GM19467 (cell line): Measurements from ENCODE around the gene GPATCH3.
A peak's percentile ranks its signal among the peaks of the same experiment; 100 is the strongest.
"Not testable (repeated sequence)": the region's sequence is repeated elsewhere in the genome, so short reads cannot be mapped to it uniquely, and the experiment has no call there.

ENCODE experiments used
- ATAC-seq: cut with Tn5 transposase; IDR thresholded peaks from one replicate; pipeline ENCODE4 v1.9.1; 2021; ENCODE audit warnings: mild to moderate bottlenecking, moderate library complexity; ENCODE audit not compliant: unreplicated experiment

The GPATCH3 gene

DNA sequence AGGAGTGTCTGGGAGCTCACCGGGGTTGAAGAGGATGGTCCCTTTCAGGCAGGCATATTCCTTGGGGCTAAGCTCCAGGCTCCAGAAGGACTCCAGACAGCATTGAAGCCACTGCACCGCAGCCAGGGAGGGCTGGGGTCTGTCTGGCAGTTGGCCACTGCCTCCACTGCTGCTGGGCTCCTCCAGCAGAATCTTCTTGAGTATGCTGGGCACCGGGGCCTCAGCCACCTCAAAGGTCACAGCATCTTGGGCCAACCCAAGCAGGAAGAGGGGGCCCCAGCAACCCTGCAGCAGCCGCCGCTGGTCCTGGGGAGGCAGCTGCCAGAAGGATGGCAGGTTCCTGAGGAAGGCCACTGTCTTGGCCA, 13.1 kb upstream of the GPATCH3 start:
- no peak for ATAC-seq

DNA sequence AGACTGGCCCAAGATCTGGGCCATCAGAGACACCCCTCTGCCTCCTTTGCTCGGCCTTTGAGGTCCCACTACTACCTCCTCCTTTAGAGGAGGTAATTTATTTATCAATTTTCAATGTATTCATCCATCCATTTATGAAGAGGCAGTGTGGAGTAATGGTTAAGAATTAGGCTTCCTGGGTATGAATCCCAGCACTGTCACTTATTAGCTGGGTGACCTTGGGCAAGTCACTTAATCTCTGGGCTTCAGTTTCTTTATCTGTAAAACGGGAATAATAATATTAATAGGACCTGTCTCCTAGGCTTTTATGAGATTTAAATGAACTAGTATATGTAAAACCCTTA, 11.9 kb upstream of the GPATCH3 start:
- ATAC-seq: no peak

- no peak for ATAC-seq
These were observed 11.3 kb upstream of the GPATCH3 start for GRCh38 chr1:26911399-26912146.

- ATAC-seq: no peak
These were observed 10.3 kb upstream of the GPATCH3 start for GRCh38 chr1:26910343-26911160.

DNA sequence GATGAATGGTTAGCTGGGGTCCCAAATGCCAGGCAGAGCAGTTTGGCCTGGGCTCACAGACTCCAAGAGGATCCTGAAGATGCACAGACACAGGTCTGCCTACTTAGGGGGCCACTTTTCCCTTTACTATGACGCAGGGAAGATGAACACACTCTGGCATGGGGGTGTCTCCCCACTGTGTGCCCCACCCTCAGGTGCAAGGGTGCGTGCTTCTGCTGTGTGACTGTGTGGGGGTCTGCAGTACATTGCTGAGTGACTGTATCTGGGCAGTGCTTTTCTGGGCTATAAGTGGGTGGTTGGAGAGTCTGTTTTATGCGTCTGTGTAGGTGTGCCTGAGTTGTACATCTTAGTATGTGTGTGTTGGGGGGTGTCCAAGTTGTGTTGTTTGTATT, 9.7 kb upstream of the GPATCH3 start:
- ATAC-seq: no peak

- no peak for ATAC-seq
These were observed 7.0 kb upstream of the GPATCH3 start for GRCh38 chr1:26907071-26907917.

GRCh38 chr1:26900815-26901511, 696 bp upstream of the GPATCH3 start:
- ATAC-seq: no peak

GRCh38 chr1:26897351-26897750, 2.9 kb downstream of the GPATCH3 start:
- ATAC-seq: no peak

DNA sequence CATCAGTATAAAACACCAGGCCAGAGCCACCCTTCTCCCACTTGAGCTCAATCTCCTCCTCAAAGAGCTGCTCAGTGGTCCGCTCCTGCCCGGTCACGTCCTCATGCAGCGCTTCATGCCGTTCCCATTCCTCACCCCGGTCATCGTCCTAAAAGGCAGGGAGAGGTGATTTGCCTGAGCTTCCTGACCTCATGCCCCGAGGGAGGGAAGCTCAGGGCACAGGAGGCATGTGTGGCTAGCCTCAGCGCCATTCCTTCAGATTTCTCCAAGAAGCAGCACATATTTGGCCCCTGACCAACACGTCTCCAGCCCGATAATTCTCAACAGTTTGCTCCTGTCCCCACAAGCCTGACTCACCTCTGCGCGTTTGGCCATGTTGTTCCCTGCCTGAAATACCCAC, 6.0 kb downstream of the GPATCH3 start:
- no peak for ATAC-seq

DNA sequence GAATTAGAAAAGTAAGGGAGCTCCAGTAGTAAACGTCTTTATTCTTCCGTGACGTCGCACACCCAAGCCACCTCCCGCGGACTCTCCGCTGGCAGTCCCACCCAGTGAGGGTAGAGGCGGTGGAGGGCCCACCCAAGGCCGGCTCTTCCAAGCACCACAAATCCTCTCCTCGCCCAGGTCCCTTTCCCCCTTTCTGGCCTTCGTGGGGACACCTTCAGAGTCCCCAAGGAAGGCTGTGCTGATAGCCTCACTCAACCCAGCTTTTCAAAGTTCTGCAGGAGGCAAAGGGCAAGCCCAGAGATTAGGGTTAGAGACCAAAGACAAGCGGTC, 9.8 kb downstream of the GPATCH3 start:
- ATAC-seq: no peak

- peak; percentile 84 for ATAC-seq
These were observed 10.5 kb downstream of the GPATCH3 start, which contains the start of gene GPN2 for GRCh38 chr1:26889551-26890466. Gene GPN2, minus strand, starts transcription at chr1:26890283. Its CDS starts 187 bp downstream, at chr1:26890096.

- no peak for ATAC-seq
These were observed 12.0 kb downstream of the GPATCH3 start for GRCh38 chr1:26888231-26888630.

DNA sequence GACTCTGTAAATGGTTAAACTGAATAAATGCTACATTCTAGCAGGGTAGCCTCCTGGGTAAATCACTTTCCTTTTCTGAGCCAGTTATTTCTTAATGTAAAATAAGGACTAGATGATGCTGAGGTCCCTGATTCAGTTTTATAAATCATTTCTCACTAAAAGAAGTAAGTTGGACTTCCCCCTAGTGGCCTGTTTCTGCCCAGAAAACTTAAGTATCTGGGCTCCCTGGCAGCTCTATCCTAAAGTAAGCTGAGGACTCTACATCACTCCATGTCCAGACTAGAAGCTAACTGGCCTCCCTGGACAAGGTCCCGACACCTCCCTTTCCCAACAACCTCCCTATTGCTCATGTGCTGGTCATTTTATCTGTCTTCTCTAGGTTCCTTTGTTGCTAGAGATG, 13.1 kb downstream of the GPATCH3 start:
- ATAC-seq: no peak

- no peak for ATAC-seq
These were observed 17.4 kb downstream of the GPATCH3 start for GRCh38 chr1:26882696-26883463.

- not testable (repeated sequence) for ATAC-seq
These were observed 18.7 kb downstream of the GPATCH3 start for GRCh38 chr1:26881611-26882010.

DNA sequence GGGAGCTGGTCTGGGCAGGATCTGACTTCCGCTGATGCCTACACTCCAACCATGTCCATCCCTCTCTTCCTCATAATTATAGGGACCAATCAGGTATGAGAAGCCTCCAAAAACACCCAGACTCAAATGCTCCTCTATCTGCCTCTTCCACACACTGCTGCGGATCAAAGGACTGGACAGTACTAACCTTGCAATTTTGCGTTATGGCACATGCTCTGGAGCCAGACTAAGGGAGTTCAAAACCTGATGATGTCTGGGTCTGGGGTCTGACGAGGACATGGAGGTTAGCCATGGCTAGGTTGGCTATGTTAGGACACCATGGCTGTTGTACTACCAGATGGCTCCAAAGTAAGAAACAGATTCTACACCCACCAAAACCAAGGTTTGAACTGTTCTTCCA, 20.5 kb downstream of the GPATCH3 start:
- no peak for ATAC-seq

GRCh38 chr1:26877326-26877725, 22.9 kb downstream of the GPATCH3 start:
- no peak for ATAC-seq

DNA sequence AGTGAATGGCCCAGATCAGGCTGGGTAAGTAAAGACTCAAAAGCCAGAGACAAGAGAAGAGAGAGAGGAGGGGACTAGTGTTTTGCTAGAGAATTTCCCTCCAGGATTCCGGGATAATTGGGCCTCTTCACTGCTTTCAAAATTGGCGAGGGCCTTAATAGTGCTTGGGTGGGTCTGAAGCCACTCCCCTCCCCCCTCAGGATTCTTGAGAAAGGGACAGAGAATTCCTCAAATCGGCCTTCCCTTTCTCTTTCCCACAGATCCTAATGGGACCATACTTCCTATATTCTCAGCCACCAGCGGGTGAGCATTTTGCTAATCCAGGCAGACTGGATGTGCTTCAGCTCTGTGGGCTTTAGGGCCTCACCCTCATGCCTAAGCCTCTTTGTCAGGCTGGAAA, 25.4 kb downstream of the GPATCH3 start:
- ATAC-seq: no peak

- not testable (repeated sequence) for ATAC-seq
These were observed 27.2 kb downstream of the GPATCH3 start for GRCh38 chr1:26873097-26873496.
